ENCODE measurements around the gene TBC1D7.

Gene TBC1D7

GRCh38 chr6:13302751-13303667 lies 25.3 kb downstream of the TBC1D7 start:
- no peaks in the 10 kb centered on the region for H3K9me3 Mint-ChIP-seq
- H3K27ac Mint-ChIP-seq: peak overlapping the region; percentile 93 to 96
- peaks cover 29% of the 10 kb centered on the region for H3K36me3 Mint-ChIP-seq (ENCODE audit: insufficient read depth)
- peaks cover 18 to 24% of the 10 kb centered on the region in 2 donors for H3K4me1 Mint-ChIP-seq (ENCODE audit: low read depth in 2 of 2)
- ATAC-seq (replicated peaks) (peak; percentile 88), DNase-seq (peak; percentile 33 to 36 (median 35))
- H3K4me3 Mint-ChIP-seq: peak overlapping the region; percentile 36 to 72
- H3K27me3 Mint-ChIP-seq: no peaks in the 10 kb centered on the region

GRCh38 chr6:13302291-13302690 lies 26.0 kb downstream of the TBC1D7 start:
- DNase-seq (no peak), ATAC-seq (replicated peaks) (no peak)
- H3K27ac Mint-ChIP-seq: peak overlapping the region; percentile 93 to 96
- H3K9me3 Mint-ChIP-seq: no peaks in the 10 kb centered on the region
- no peaks in the 10 kb centered on the region for H3K27me3 Mint-ChIP-seq
- H3K36me3 Mint-ChIP-seq (ENCODE audit: insufficient read depth): peaks cover 29% of the 10 kb centered on the region
- peak overlapping the region; percentile 36 to 72 for H3K4me3 Mint-ChIP-seq
- H3K4me1 Mint-ChIP-seq (ENCODE audit: low read depth in 2 of 2): peaks cover 18 to 24% of the 10 kb centered on the region in 2 donors

GRCh38 chr6:13300643-13301590 lies 27.4 kb downstream of the TBC1D7 start:
- no peak for DNase-seq
- no peak for ATAC-seq (replicated peaks)
- H3K27ac Mint-ChIP-seq: peak overlapping the region; percentile 29 to 38
- H3K36me3 Mint-ChIP-seq (ENCODE audit: insufficient read depth): peaks cover 18% of the 10 kb centered on the region
- H3K4me1 Mint-ChIP-seq (ENCODE audit: low read depth in 2 of 2): peaks cover 18 to 24% of the 10 kb centered on the region in 2 donors
- H3K27me3 Mint-ChIP-seq: no peaks in the 10 kb centered on the region
- H3K9me3 Mint-ChIP-seq: no peaks in the 10 kb centered on the region
- H3K4me3 Mint-ChIP-seq: no peak overlapping the region

- Mint-ChIP-seq H3K4me3 (no peak overlapping the region), H3K27me3 (no peaks in the 10 kb centered on the region), H3K4me1 (ENCODE audit: low read depth in 2 of 2) (peaks cover 18 to 24% of the 10 kb centered on the region in 2 donors), H3K36me3 (ENCODE audit: insufficient read depth) (peaks cover 14% of the 10 kb centered on the region), H3K27ac (peak overlapping the region; percentile 2 to 29), H3K9me3 (no peaks in the 10 kb centered on the region)
- DNase-seq (no peak), ATAC-seq (replicated peaks) (no peak)
Measured at GRCh38 chr6:13299918-13300317, 28.4 kb downstream of the TBC1D7 start.

GRCh38 chr6:13299403-13299821 lies 28.9 kb downstream of the TBC1D7 start:
- no peaks in the 10 kb centered on the region for H3K27me3 Mint-ChIP-seq
- ATAC-seq (replicated peaks): no peak
- peaks cover 11% of the 10 kb centered on the region for H3K36me3 Mint-ChIP-seq (ENCODE audit: insufficient read depth)
- no peak overlapping the region for H3K27ac Mint-ChIP-seq
- no peak overlapping the region for H3K4me3 Mint-ChIP-seq
- DNase-seq: no peak
- no peaks in the 10 kb centered on the region for H3K9me3 Mint-ChIP-seq
- H3K4me1 Mint-ChIP-seq (ENCODE audit: low read depth in 2 of 2): peaks cover 16 to 21% of the 10 kb centered on the region in 2 donors

- DNase-seq: no peak
- Mint-ChIP-seq H3K36me3 (ENCODE audit: insufficient read depth) (peaks cover 11% of the 10 kb centered on the region), H3K27me3 (no peaks in the 10 kb centered on the region), H3K27ac (no peak overlapping the region), H3K4me3 (no peak overlapping the region), H3K4me1 (ENCODE audit: low read depth in 2 of 2) (peaks cover 13 to 15% of the 10 kb centered on the region in 2 donors), H3K9me3 (no peaks in the 10 kb centered on the region)
- no peak for ATAC-seq (replicated peaks)
Measured at GRCh38 chr6:13298446-13298845, 29.9 kb downstream of the TBC1D7 start.

- no peaks in the 10 kb centered on the region for H3K27me3 Mint-ChIP-seq
- peaks cover 3% of the 10 kb centered on the region for H3K36me3 Mint-ChIP-seq (ENCODE audit: insufficient read depth)
- peaks cover 3 to 5% of the 10 kb centered on the region in 2 donors for H3K4me1 Mint-ChIP-seq (ENCODE audit: low read depth in 2 of 2)
- DNase-seq (no peak), ATAC-seq (replicated peaks) (no peak)
- H3K9me3 Mint-ChIP-seq: no peaks in the 10 kb centered on the region
- H3K27ac Mint-ChIP-seq: no peak overlapping the region
- no peak overlapping the region for H3K4me3 Mint-ChIP-seq
Measured at GRCh38 chr6:13297391-13297790, 30.9 kb downstream of the TBC1D7 start.

GRCh38 chr6:13296536-13296997 lies 31.8 kb downstream of the TBC1D7 start:
- Mint-ChIP-seq H3K4me3 (no peak overlapping the region), H3K4me1 (ENCODE audit: low read depth in 2 of 2) (peaks cover 0 to 2% of the 10 kb centered on the region in 2 donors), H3K36me3 (ENCODE audit: insufficient read depth) (peaks cover 3% of the 10 kb centered on the region), H3K27me3 (no peaks in the 10 kb centered on the region), H3K27ac (no peak overlapping the region), H3K9me3 (no peaks in the 10 kb centered on the region)
- ATAC-seq (replicated peaks) (no peak), DNase-seq (no peak)

- no peaks in the 10 kb centered on the region for H3K9me3 Mint-ChIP-seq
Measured at GRCh38 chr6:13295576-13295975, 32.8 kb downstream of the TBC1D7 start.

GRCh38 chr6:13294499-13295069 lies 33.8 kb downstream of the TBC1D7 start:
- Mint-ChIP-seq H3K4me3 (no peak overlapping the region), H3K27ac (no peak overlapping the region), H3K9me3 (no peaks in the 10 kb centered on the region), H3K4me1 (ENCODE audit: low read depth in 2 of 2) (peaks cover 0 to 2% of the 10 kb centered on the region in 2 donors), H3K27me3 (no peaks in the 10 kb centered on the region), H3K36me3 (ENCODE audit: insufficient read depth) (peaks cover 7% of the 10 kb centered on the region)
- DNase-seq (no peak), ATAC-seq (replicated peaks) (no peak)

More at GRCh38 chr6:13295576-13295975, 32.8 kb downstream of the TBC1D7 start:
- Mint-ChIP-seq H3K36me3 (ENCODE audit: insufficient read depth) (peaks cover 4% of the 10 kb centered on the region), H3K27me3 (no peaks in the 10 kb centered on the region), H3K4me1 (ENCODE audit: low read depth in 2 of 2) (peaks cover 0 to 2% of the 10 kb centered on the region in 2 donors), H3K27ac (no peak overlapping the region), H3K4me3 (no peak overlapping the region)
- ATAC-seq (replicated peaks) (no peak), DNase-seq (no peak)

GRCh38 chr6:13292774-13293173 lies 35.6 kb downstream of the TBC1D7 start:
- DNase-seq (no peak), ATAC-seq (replicated peaks) (no peak)
- H3K4me1 Mint-ChIP-seq (ENCODE audit: low read depth in 2 of 2): peaks cover 0 to 2% of the 10 kb centered on the region in 2 donors
- H3K36me3 Mint-ChIP-seq (ENCODE audit: insufficient read depth): peaks cover 6% of the 10 kb centered on the region
- peak overlapping the region in 1 of 2 donors; percentile 13 for H3K27ac Mint-ChIP-seq
- H3K27me3 Mint-ChIP-seq: no peaks in the 10 kb centered on the region
- H3K9me3 Mint-ChIP-seq: no peaks in the 10 kb centered on the region
- H3K4me3 Mint-ChIP-seq: no peak overlapping the region

- peaks cover 6% of the 10 kb centered on the region for H3K36me3 Mint-ChIP-seq (ENCODE audit: insufficient read depth)
- H3K4me1 Mint-ChIP-seq (ENCODE audit: low read depth in 2 of 2): peaks cover 0 to 2% of the 10 kb centered on the region in 2 donors
- H3K9me3 Mint-ChIP-seq: no peaks in the 10 kb centered on the region
- no peak for DNase-seq
- no peak overlapping the region for H3K27ac Mint-ChIP-seq
- no peak overlapping the region for H3K4me3 Mint-ChIP-seq
- ATAC-seq (replicated peaks): no peak
- H3K27me3 Mint-ChIP-seq: no peaks in the 10 kb centered on the region
Measured at GRCh38 chr6:13290335-13290734, 38.0 kb downstream of the TBC1D7 start.

- H3K4me1 Mint-ChIP-seq (ENCODE audit: low read depth in 2 of 2): peaks cover 0 to 2% of the 10 kb centered on the region in 2 donors
- no peaks in the 10 kb centered on the region for H3K27me3 Mint-ChIP-seq
- no peaks in the 10 kb centered on the region for H3K9me3 Mint-ChIP-seq
- no peak for DNase-seq
- no peak overlapping the region for H3K4me3 Mint-ChIP-seq
- H3K36me3 Mint-ChIP-seq (ENCODE audit: insufficient read depth): peaks cover 6% of the 10 kb centered on the region
- no peak for ATAC-seq (replicated peaks)
- H3K27ac Mint-ChIP-seq: no peak overlapping the region
Measured at GRCh38 chr6:13289789-13290318, 38.5 kb downstream of the TBC1D7 start.
